PC-3 (cell line): ENCODE measurements around the gene NUAK2. TPM values are rescaled to one million over a fixed set of nuclear protein-coding genes. Genes with fewer than 3 reads are reported as not detected.

Experiments
- ATAC-seq: fragments of 200-7000 bp; cut with Tn5 transposase; 2 replicates; pipeline ENCODE4 v1.9.1; 2020; ENCODE audit warnings: mild to moderate bottlenecking, moderate library complexity
- BruUV-seq: library from RNA; stranded (reverse); fragments of 400-500 nt; replicated peaks from 2 replicates; lab custom pipeline; 2021; lab: Mats Ljungman, UMichigan
- CTCF ChIA-PET: fragments of 300-600 bp; sonication (Branson Sonifier 250); formaldehyde crosslinking; loops from one replicate; lab custom pipeline; 2022; ENCODE audit warnings: antibody characterized with exemption; lab: Charles Lee
- POLR2A ChIA-PET: fragments of 300-600 bp; sonication (Branson Sonifier 250); formaldehyde crosslinking; loops from one replicate; lab custom pipeline; 2022; ENCODE audit warnings: antibody characterized with exemption; ENCODE audit not compliant: unreplicated experiment; lab: Charles Lee
- DNase-seq: peaks from one replicate; pipeline ENCODE4 v3.0.0-alpha.2; 2015
- H2AFZ ChIP-seq: fragments of 300-600 bp; sonication (generic); 2 replicates; pipeline ENCODE4 v1.6.0; 2016; ENCODE audit warnings: antibody characterized with exemption, low read length
- H3F3A ChIP-seq: fragments of 300-600 bp; sonication (generic); one replicate; pipeline ENCODE4 v1.6.0; 2017; ENCODE audit warnings: antibody characterized with exemption, low read length, control low read depth, mild to moderate bottlenecking; ENCODE audit not compliant: unreplicated experiment
- H3K27ac ChIP-seq: fragments of 300-600 bp; sonication (generic); 2 replicates; pipeline ENCODE4 v1.5.1; 2016; ENCODE audit warnings: mild to moderate bottlenecking, low read length
- H3K27me3 ChIP-seq: fragments of 300-600 bp; sonication (generic); 2 replicates; pipeline ENCODE4 v1.6.1; 2016; ENCODE audit warnings: low read length, mixed read lengths
- H3K36me3 ChIP-seq: fragments of 300-600 bp; sonication (generic); 2 replicates; pipeline ENCODE4 v1.6.1; 2016; ENCODE audit warnings: low read depth, mixed run types, low read length, mixed read lengths
- H3K4me1 ChIP-seq: fragments of 300-600 bp; sonication (generic); 2 replicates; pipeline ENCODE4 v1.5.1; 2016; ENCODE audit warnings: low read length; ENCODE audit not compliant: insufficient read depth
- H3K4me2 ChIP-seq: fragments of 300-600 bp; sonication (generic); 2 replicates; pipeline ENCODE4 v1.6.0; 2016; ENCODE audit warnings: low read length
- H3K4me3 ChIP-seq: fragments of 300-600 bp; sonication (generic); 2 replicates; pipeline ENCODE4 v1.5.1; 2016; ENCODE audit warnings: mild to moderate bottlenecking, low read length, mixed read lengths
- H3K79me2 ChIP-seq: fragments of 300-600 bp; sonication (generic); 2 replicates; pipeline ENCODE4 v1.6.1; 2017; ENCODE audit warnings: low read length, mixed read lengths
- H3K9ac ChIP-seq: fragments of 300-600 bp; sonication (generic); 2 replicates; pipeline ENCODE4 v1.6.0; 2016; ENCODE audit warnings: mild to moderate bottlenecking, low read length
- H3K9me2 ChIP-seq: fragments of 300-600 bp; sonication (generic); replicated peaks from 2 replicates; pipeline ENCODE4 v1.6.1; 2016; ENCODE audit warnings: mixed run types, low read length, mixed read lengths
- H3K9me3 ChIP-seq: fragments of 300-600 bp; sonication (generic); 2 replicates; pipeline ENCODE4 v1.6.1; 2016; ENCODE audit warnings: low read length, mixed read lengths
- H4K20me1 ChIP-seq: fragments of 300-600 bp; sonication (generic); 2 replicates; pipeline ENCODE4 v1.6.1; 2016; ENCODE audit warnings: low read length, mixed read lengths
- EZH2 ChIP-seq: fragments of 300-600 bp; sonication (generic); IDR thresholded peaks from one replicate; pipeline ENCODE4 v1.6.1; 2017; ENCODE audit warnings: antibody characterized with exemption, mild to moderate bottlenecking, low read length; ENCODE audit not compliant: unreplicated experiment
- EZH2phosphoT487 ChIP-seq: fragments of 300-600 bp; sonication (generic); IDR thresholded peaks from 2 replicates; pipeline ENCODE4 v1.6.1; 2018; ENCODE audit warnings: mild to moderate bottlenecking, antibody characterized with exemption, low read length, borderline replicate concordance
- intact Hi-C: fragments of 100-400 bp; cut with micrococcal nuclease; formaldehyde crosslinking; loops from 2 replicates; pipeline ENCODE4 v1.9.0; 2023
- total RNA-seq: library from RNA; depleted of rRNA; stranded (reverse); fragments of >200 nt; gene quantifications from 2 replicates; pipeline ENCODE4 v1.2.3, GENCODE V29; 2014
- TF ChIP-seq, protein P1 (sequence below): fragments of 300-600 bp; sonication (generic); conservative IDR thresholded peaks from 2 replicates; pipeline ENCODE4 v1.5.1; 2017; ENCODE audit warnings: antibody characterized with exemption, low read depth, mild to moderate bottlenecking, low read length

Gene NUAK2
- total RNA-seq, 1 experiment from 2014 or later, result 3.8 TPM

DNA sequence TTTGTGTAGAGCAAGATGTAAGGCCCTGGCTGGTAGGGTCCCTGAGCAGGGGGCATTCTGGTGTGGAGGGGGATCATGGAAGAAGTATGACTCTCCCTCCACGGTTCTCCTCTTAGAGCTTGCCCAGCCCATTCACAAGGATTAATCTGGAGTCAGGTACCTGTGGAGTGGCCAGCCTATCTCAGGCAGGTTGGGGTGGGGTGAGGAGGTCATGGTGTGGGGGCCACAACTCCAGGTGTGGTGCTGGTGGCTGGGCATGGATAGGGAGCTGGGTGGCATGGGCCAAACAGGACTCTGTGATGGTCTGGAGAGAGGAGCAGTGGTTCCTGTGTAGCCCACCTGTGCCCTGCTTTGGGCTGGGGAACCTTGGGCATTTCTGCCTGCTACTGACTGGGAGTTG lies 61.5 kb downstream of the NUAK2 start:
- CTCF ChIA-PET, result interaction anchor here (1.0 kb wide), 1 partner anchor 31 kb away, joined by 4 read pairs; no protein-coding TSS in a partner anchor
- POLR2A ChIA-PET, result no interaction called here
- ATAC-seq (no peak), DNase-seq (no peak)
- H3F3A ChIP-seq, result no peaks in the 10 kb centered on the region
- no peak overlapping the region for H2AFZ ChIP-seq
- no peaks in the 10 kb centered on the region for H3K36me3 ChIP-seq
- no peak overlapping the region for H3K27ac ChIP-seq
- H3K4me1 ChIP-seq, result peaks cover 20% of the 10 kb centered on the region
- intact Hi-C loops, result loop anchor here (5.0 kb wide), 4 partner anchors 83 to 453 kb away; no protein-coding TSS in a partner anchor
- no peak overlapping the region for H3K4me2 ChIP-seq
- H3K9me2 ChIP-seq, result no peaks in the 10 kb centered on the region
- TF ChIP-seq EZH2 (no peak), EZH2phosphoT487 (no peak)
- TF ChIP-seq, protein P1, sequence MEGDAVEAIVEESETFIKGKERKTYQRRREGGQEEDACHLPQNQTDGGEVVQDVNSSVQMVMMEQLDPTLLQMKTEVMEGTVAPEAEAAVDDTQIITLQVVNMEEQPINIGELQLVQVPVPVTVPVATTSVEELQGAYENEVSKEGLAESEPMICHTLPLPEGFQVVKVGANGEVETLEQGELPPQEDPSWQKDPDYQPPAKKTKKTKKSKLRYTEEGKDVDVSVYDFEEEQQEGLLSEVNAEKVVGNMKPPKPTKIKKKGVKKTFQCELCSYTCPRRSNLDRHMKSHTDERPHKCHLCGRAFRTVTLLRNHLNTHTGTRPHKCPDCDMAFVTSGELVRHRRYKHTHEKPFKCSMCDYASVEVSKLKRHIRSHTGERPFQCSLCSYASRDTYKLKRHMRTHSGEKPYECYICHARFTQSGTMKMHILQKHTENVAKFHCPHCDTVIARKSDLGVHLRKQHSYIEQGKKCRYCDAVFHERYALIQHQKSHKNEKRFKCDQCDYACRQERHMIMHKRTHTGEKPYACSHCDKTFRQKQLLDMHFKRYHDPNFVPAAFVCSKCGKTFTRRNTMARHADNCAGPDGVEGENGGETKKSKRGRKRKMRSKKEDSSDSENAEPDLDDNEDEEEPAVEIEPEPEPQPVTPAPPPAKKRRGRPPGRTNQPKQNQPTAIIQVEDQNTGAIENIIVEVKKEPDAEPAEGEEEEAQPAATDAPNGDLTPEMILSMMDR, result no peak
- no peaks in the 10 kb centered on the region for H3K27me3 ChIP-seq
- no peak overlapping the region for H3K4me3 ChIP-seq
- BruUV-seq, result no TSS peak
- H3K9ac ChIP-seq, result no peak overlapping the region
- no peaks in the 10 kb centered on the region for H4K20me1 ChIP-seq
- H3K79me2 ChIP-seq, result no peaks in the 10 kb centered on the region
- no peaks in the 10 kb centered on the region for H3K9me3 ChIP-seq

DNA sequence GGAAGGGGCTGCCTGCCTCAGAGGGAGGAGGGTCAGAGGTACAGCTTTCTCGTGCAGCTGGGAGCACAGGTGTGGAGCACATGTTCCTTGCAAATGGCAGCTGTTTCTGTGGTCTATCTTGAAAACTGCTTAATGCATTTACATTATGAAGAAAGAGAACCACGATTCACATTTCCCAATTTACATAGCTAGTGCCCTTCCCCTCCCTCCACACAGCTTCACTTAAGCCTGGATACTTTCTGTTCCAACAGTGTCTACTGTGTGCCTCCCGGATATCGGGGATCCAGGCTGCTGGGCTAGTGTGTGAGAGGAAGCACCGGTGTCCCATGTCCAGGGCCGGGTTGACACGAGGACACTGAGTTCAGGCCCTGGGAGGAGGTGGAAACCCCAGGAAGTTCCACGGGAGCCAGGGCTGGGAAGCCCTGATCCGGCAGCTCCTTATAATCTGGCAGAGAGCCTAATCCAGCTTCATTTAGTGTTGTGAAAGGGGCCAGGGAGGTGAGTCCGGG lies 62.2 kb downstream of the NUAK2 start:
- H3K4me3 ChIP-seq, result no peak overlapping the region
- H4K20me1 ChIP-seq, result no peaks in the 10 kb centered on the region
- no peak overlapping the region for H2AFZ ChIP-seq
- H3K36me3 ChIP-seq, result no peaks in the 10 kb centered on the region
- intact Hi-C loops, result loop anchor here (5.0 kb wide), 4 partner anchors 82 to 452 kb away; no protein-coding TSS in a partner anchor
- no peak overlapping the region for H3K4me2 ChIP-seq
- peaks cover 20% of the 10 kb centered on the region for H3K4me1 ChIP-seq
- H3F3A ChIP-seq, result no peaks in the 10 kb centered on the region
- no peak for ATAC-seq
- BruUV-seq, result no TSS peak
- H3K79me2 ChIP-seq, result no peaks in the 10 kb centered on the region
- DNase-seq, result no peak
- H3K9ac ChIP-seq, result no peak overlapping the region
- ChIA-PET POLR2A (no interaction called here), CTCF (interaction anchor here (1.0 to 1.4 kb wide), 2 partner anchors 12 to 30 kb away, joined by 4 read pairs; no protein-coding TSS in a partner anchor)
- no peaks in the 10 kb centered on the region for H3K9me3 ChIP-seq
- no peak overlapping the region for H3K27ac ChIP-seq
- H3K9me2 ChIP-seq, result no peaks in the 10 kb centered on the region
- no peak for TF ChIP-seq EZH2phosphoT487
- TF ChIP-seq EZH2, result no peak
- TF ChIP-seq, protein P1, result no peak
- no peaks in the 10 kb centered on the region for H3K27me3 ChIP-seq

GRCh38 chr1:205258719-205259118 lies 62.8 kb downstream of the NUAK2 start:
- TF ChIP-seq EZH2 (no peak), EZH2phosphoT487 (no peak)
- TF ChIP-seq, protein P1, result no peak
- H3F3A ChIP-seq, result no peaks in the 10 kb centered on the region
- peak overlapping the region; percentile 72 for H2AFZ ChIP-seq
- no peaks in the 10 kb centered on the region for H3K27me3 ChIP-seq
- ChIA-PET CTCF (interaction anchor here (0.6 to 3.1 kb wide), 3 partner anchors 12 to 874 kb away, joined by 3 to 22 read pairs (median 4); partner anchors contain the start of gene TMCC2), POLR2A (no interaction called here)
- BruUV-seq, result no TSS peak
- H4K20me1 ChIP-seq, result no peaks in the 10 kb centered on the region
- ATAC-seq (peak; percentile 30), DNase-seq (peak; percentile 34)
- H3K27ac ChIP-seq, result peak overlapping the region; percentile 47
- H3K9ac ChIP-seq, result no peak overlapping the region
- intact Hi-C loops, result loop anchor here (5.0 kb wide), 4 partner anchors 81 to 451 kb away; no protein-coding TSS in a partner anchor
- no peaks in the 10 kb centered on the region for H3K36me3 ChIP-seq
- no peaks in the 10 kb centered on the region for H3K9me2 ChIP-seq
- H3K4me3 ChIP-seq, result no peak overlapping the region
- H3K79me2 ChIP-seq, result no peaks in the 10 kb centered on the region
- H3K4me2 ChIP-seq, result peak overlapping the region; percentile 57
- H3K9me3 ChIP-seq, result no peaks in the 10 kb centered on the region
- H3K4me1 ChIP-seq, result peaks cover 20% of the 10 kb centered on the region
